ENCODE results near the gene GJC2.

The GJC2 gene

GRCh38 chr1:228143480-228144192, 6.1 kb upstream of the GJC2 start:
- no peak overlapping the region for H2BK120ac ChIP-seq (ENCODE audit: low read depth, low read length)

DNA sequence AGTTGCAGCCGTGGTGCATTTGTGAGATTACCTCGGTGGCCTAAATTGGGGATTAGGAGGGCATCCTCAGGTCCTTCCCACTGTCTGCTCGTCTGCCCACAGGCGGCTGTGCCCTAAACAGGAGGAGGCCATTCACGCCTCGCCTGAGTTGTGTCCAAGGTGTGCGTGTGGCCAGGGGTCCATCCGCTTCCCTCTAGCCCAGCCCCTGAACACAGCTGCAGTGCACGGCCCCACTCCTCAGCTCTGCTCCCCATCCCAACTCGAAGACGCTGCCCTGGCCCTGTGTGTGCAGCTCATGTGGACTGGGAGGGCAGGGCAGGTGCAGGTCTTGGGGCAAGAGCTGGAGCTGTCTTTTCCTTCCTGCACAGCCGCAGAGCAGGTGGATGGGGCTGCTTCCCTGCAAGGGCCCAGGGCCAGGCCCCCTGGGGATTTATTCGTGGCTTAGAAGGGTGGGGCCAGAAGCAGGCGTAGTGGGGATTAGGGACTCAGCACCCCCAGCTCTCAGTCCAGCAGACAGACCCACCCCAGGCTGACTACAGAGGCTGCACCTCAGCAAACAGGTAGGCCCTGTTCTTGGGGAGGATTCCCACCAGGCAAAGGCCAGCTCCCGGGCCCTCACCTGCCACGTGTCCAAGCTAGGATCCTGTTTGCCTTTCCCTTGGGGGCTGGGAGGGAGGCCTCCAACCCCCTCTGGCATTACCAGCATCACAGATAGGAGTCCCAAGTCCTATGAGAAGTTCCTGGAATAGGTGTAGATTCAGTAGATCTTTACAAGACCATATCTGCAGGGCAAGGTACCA, 5.3 kb upstream of the GJC2 start:
- no peak overlapping the region for H2AFZ ChIP-seq (ENCODE audit: low read length)
- peak overlapping the region; percentile 7 for H2AK5ac ChIP-seq (ENCODE audit: low read depth, low read length)
- WGBS, 2 donors (ENCODE audit: extremely low coverage in 2 of 2, insufficient read length in 2 of 2, insufficient replicate concordance in 1 of 2), result no CpG with 5 or more reads among the region's 16 CpGs
- H3K4me2 ChIP-seq (ENCODE audit: insufficient read depth, low read length, poor library complexity, severe bottlenecking), result no peak overlapping the region
- no peak overlapping the region for H3K27ac ChIP-seq (replicated peaks; ENCODE audit: low read length)
- peak overlapping the region; percentile 38 for H3K9ac ChIP-seq (ENCODE audit: low read depth, low read length, poor library complexity)
- H2BK15ac ChIP-seq (ENCODE audit: low read length), result peak overlapping the region; percentile 49
- no peak overlapping the region for H3K14ac ChIP-seq (ENCODE audit: low read length)
- H3K23ac ChIP-seq (ENCODE audit: low read depth, low read length, poor library complexity), result peak overlapping the region; percentile 73
- peaks cover 0 to 53% of the 10 kb centered on the region in 2 donors for H3K36me3 ChIP-seq (replicated peaks in 1 of 2; ENCODE audit: control insufficient read depth in 2 of 2, insufficient read depth in 2 of 2, low read length in 2 of 2)
- no peaks in the 10 kb centered on the region for H3K27me3 ChIP-seq (ENCODE audit: control insufficient read depth in 3 of 3, insufficient read depth in 3 of 3, low read depth in 1 of 3, low read length in 3 of 3)
- peak overlapping the region in 1 of 2 donors; percentile 46 for H3K4me3 ChIP-seq (ENCODE audit: low read length in 2 of 2)
- no peak overlapping the region for H4K91ac ChIP-seq (ENCODE audit: low read depth, low read length, poor library complexity)
- H3K4me1 ChIP-seq (ENCODE audit: control insufficient read depth in 2 of 2, insufficient read depth in 1 of 2, low read depth in 1 of 2, low read length in 2 of 2), result peaks cover 12 to 16% of the 10 kb centered on the region in 2 donors
- H4K8ac ChIP-seq (ENCODE audit: low read depth, low read length), result no peak overlapping the region
- no peak overlapping the region for H2BK12ac ChIP-seq (ENCODE audit: low read length)
- no peak overlapping the region for H3K4ac ChIP-seq (ENCODE audit: low read length)
- peaks cover 37% of the 10 kb centered on the region for H3K79me1 ChIP-seq (ENCODE audit: low read depth, low read length)
- no peaks in the 10 kb centered on the region for H3K9me3 ChIP-seq (replicated peaks in 1 of 2; ENCODE audit: control insufficient read depth in 2 of 2, insufficient read depth in 1 of 2, low read depth in 1 of 2, low read length in 2 of 2)
- H2BK120ac ChIP-seq (ENCODE audit: low read depth, low read length), result no peak overlapping the region
- no peak overlapping the region for H3K18ac ChIP-seq (ENCODE audit: low read length)
- no peak for DNase-seq (ENCODE audit: low spot score)
- H2BK5ac ChIP-seq (ENCODE audit: low read length), result peak overlapping the region; percentile 66

More at GRCh38 chr1:228143480-228144192, 6.1 kb upstream of the GJC2 start:
- WGBS, 2 donors (ENCODE audit: extremely low coverage in 2 of 2, insufficient read length in 2 of 2, insufficient replicate concordance in 1 of 2), result no CpG with 5 or more reads among the region's 12 CpGs
- Histone ChIP-seq H3K4ac (ENCODE audit: low read length) (no peak overlapping the region), H3K9ac (ENCODE audit: low read depth, low read length, poor library complexity) (peak overlapping the region; percentile 38), H3K4me2 (ENCODE audit: insufficient read depth, low read length, poor library complexity, severe bottlenecking) (no peak overlapping the region), H2BK12ac (ENCODE audit: low read length) (no peak overlapping the region), H3K4me1 (ENCODE audit: control insufficient read depth in 2 of 2, insufficient read depth in 1 of 2, low read depth in 1 of 2, low read length in 2 of 2) (peaks cover 6 to 10% of the 10 kb centered on the region in 2 donors), H2BK5ac (ENCODE audit: low read length) (no peak overlapping the region), H2AFZ (ENCODE audit: low read length) (no peak overlapping the region), H3K27ac (replicated peaks; ENCODE audit: low read length) (no peak overlapping the region), H3K79me1 (ENCODE audit: low read depth, low read length) (peaks cover 37% of the 10 kb centered on the region), H3K23ac (ENCODE audit: low read depth, low read length, poor library complexity) (peak overlapping the region; percentile 73), H3K9me3 (replicated peaks in 1 of 2; ENCODE audit: control insufficient read depth in 2 of 2, insufficient read depth in 1 of 2, low read depth in 1 of 2, low read length in 2 of 2) (no peaks in the 10 kb centered on the region), H3K4me3 (ENCODE audit: low read length in 2 of 2) (no peak overlapping the region), H3K18ac (ENCODE audit: low read length) (peak overlapping the region; percentile 38), H3K36me3 (replicated peaks in 1 of 2; ENCODE audit: control insufficient read depth in 2 of 2, insufficient read depth in 2 of 2, low read length in 2 of 2) (peaks cover 0 to 49% of the 10 kb centered on the region in 2 donors), H2AK5ac (ENCODE audit: low read depth, low read length) (peak overlapping the region; percentile 9), H4K8ac (ENCODE audit: low read depth, low read length) (no peak overlapping the region), H2BK15ac (ENCODE audit: low read length) (no peak overlapping the region), H3K14ac (ENCODE audit: low read length) (no peak overlapping the region), H4K91ac (ENCODE audit: low read depth, low read length, poor library complexity) (no peak overlapping the region), H3K27me3 (ENCODE audit: control insufficient read depth in 3 of 3, insufficient read depth in 3 of 3, low read depth in 1 of 3, low read length in 3 of 3) (no peaks in the 10 kb centered on the region)
- no peak for DNase-seq (ENCODE audit: low spot score)

DNA sequence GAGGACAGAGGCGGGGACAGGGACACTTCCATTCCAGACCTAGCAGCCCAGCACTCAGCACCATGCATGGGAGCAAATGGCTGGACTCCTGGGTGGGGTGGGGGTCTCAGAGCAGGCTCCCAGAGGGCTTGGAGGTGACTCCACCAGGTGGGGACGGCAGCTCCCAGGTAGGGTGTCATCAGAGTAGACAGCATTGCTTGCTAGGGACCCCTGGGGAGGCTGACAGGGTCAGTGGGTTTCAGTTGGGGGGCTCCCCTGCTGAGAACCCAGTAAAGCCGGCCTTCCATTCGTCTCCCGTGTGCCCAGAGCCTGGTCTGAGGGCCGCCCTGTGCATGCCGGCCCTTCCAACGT, 4.8 kb upstream of the GJC2 start:
- Histone ChIP-seq H3K79me1 (ENCODE audit: low read depth, low read length) (peaks cover 37% of the 10 kb centered on the region), H3K27ac (replicated peaks; ENCODE audit: low read length) (no peak overlapping the region), H3K27me3 (ENCODE audit: control insufficient read depth in 3 of 3, insufficient read depth in 3 of 3, low read depth in 1 of 3, low read length in 3 of 3) (no peaks in the 10 kb centered on the region), H3K23ac (ENCODE audit: low read depth, low read length, poor library complexity) (no peak overlapping the region), H2AFZ (ENCODE audit: low read length) (no peak overlapping the region), H2BK15ac (ENCODE audit: low read length) (no peak overlapping the region), H3K4me3 (ENCODE audit: low read length in 2 of 2) (no peak overlapping the region), H3K36me3 (replicated peaks in 1 of 2; ENCODE audit: control insufficient read depth in 2 of 2, insufficient read depth in 2 of 2, low read length in 2 of 2) (peaks cover 0 to 53% of the 10 kb centered on the region in 2 donors), H2AK5ac (ENCODE audit: low read depth, low read length) (no peak overlapping the region), H3K18ac (ENCODE audit: low read length) (no peak overlapping the region), H3K9ac (ENCODE audit: low read depth, low read length, poor library complexity) (no peak overlapping the region), H3K4me1 (ENCODE audit: control insufficient read depth in 2 of 2, insufficient read depth in 1 of 2, low read depth in 1 of 2, low read length in 2 of 2) (peaks cover 14 to 21% of the 10 kb centered on the region in 2 donors), H2BK120ac (ENCODE audit: low read depth, low read length) (no peak overlapping the region), H3K4ac (ENCODE audit: low read length) (no peak overlapping the region), H4K91ac (ENCODE audit: low read depth, low read length, poor library complexity) (no peak overlapping the region), H2BK5ac (ENCODE audit: low read length) (no peak overlapping the region), H2BK12ac (ENCODE audit: low read length) (no peak overlapping the region), H3K14ac (ENCODE audit: low read length) (no peak overlapping the region), H4K8ac (ENCODE audit: low read depth, low read length) (no peak overlapping the region), H3K4me2 (ENCODE audit: insufficient read depth, low read length, poor library complexity, severe bottlenecking) (no peak overlapping the region), H3K9me3 (replicated peaks in 1 of 2; ENCODE audit: control insufficient read depth in 2 of 2, insufficient read depth in 1 of 2, low read depth in 1 of 2, low read length in 2 of 2) (no peaks in the 10 kb centered on the region)
- WGBS, 2 donors (ENCODE audit: extremely low coverage in 2 of 2, insufficient read length in 2 of 2, insufficient replicate concordance in 1 of 2), result no CpG with 5 or more reads among the region's 8 CpGs
- DNase-seq (ENCODE audit: low spot score), result no peak
